ENCODE data around the gene AOC1.

DNA sequence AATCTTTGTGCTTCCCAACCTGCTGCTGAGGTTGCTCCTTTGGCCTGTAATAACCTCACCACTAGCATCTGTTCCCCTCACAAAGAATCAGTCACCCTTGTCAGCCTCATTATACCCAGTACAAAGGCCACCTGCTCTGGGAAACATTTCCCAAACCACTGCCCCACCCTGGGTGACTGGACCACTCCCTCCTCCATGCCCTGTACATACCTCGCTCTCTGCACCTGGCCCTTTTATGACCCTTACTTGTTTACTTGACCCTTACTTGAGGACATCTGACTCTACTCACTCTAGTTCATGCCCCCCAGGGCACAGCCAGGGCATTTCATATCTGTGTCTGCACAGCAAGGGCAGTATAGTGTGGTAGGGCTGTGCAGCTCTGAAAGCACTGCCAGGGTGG lies 21.4 kb upstream of the AOC1 start:
- TF ChIP-seq EZH2 (IDR thresholded peaks at IDR 0.05; ENCODE audit: borderline replicate concordance, low read depth, low read length, poor library complexity, severe bottlenecking) (no peak), CTCF (conservative IDR thresholded peaks at IDR 0.05; ENCODE audit: low read depth, low read length) (no peak)

Measured in A673 (cell line).